ENCODE measurements around the gene ZC3H18.
A peak's percentile ranks its signal among the peaks of the same experiment; 100 is the strongest.

ZC3H18 gene

GRCh38 chr16:88532434-88533241 lies 37.6 kb upstream of the ZC3H18 start:
- no peak for DNase-seq (ENCODE audit: low read depth)

- DNase-seq (ENCODE audit: low read depth) = no peak
Measured at GRCh38 chr16:88533381-88533917, 36.8 kb upstream of the ZC3H18 start.

- no peak for DNase-seq (ENCODE audit: low read depth)
Measured at GRCh38 chr16:88533932-88534637, 36.1 kb upstream of the ZC3H18 start.

- no peak for DNase-seq (ENCODE audit: low read depth)
Measured at GRCh38 chr16:88534638-88535190, 35.5 kb upstream of the ZC3H18 start.

GRCh38 chr16:88535191-88535856 lies 34.9 kb upstream of the ZC3H18 start:
- DNase-seq (ENCODE audit: low read depth) = no peak

GRCh38 chr16:88535857-88536222 lies 34.4 kb upstream of the ZC3H18 start:
- no peak for DNase-seq (ENCODE audit: low read depth)

- no peak for DNase-seq (ENCODE audit: low read depth)
Measured at GRCh38 chr16:88536510-88536909, 33.7 kb upstream of the ZC3H18 start.

- DNase-seq (ENCODE audit: low read depth) = no peak
Measured at GRCh38 chr16:88536971-88537751, 33.0 kb upstream of the ZC3H18 start.

GRCh38 chr16:88537859-88538258 lies 32.3 kb upstream of the ZC3H18 start:
- DNase-seq (ENCODE audit: low read depth) = no peak

GRCh38 chr16:88538366-88539060 lies 31.7 kb upstream of the ZC3H18 start:
- no peak for DNase-seq (ENCODE audit: low read depth)

GRCh38 chr16:88539261-88539651 lies 30.9 kb upstream of the ZC3H18 start:
- DNase-seq (ENCODE audit: low read depth) = no peak

- no peak for DNase-seq (ENCODE audit: low read depth)
Measured at GRCh38 chr16:88539652-88540345, 30.4 kb upstream of the ZC3H18 start.

- no peak for DNase-seq (ENCODE audit: low read depth)
Measured at GRCh38 chr16:88540346-88540977, 29.7 kb upstream of the ZC3H18 start.

GRCh38 chr16:88541831-88542616 lies 28.2 kb upstream of the ZC3H18 start:
- DNase-seq (ENCODE audit: low read depth) = no peak

GRCh38 chr16:88543230-88543813 lies 26.9 kb upstream of the ZC3H18 start:
- DNase-seq (ENCODE audit: low read depth) = no peak

- no peak for DNase-seq (ENCODE audit: low read depth)
Measured at GRCh38 chr16:88545781-88546180, 24.4 kb upstream of the ZC3H18 start.

GRCh38 chr16:88548131-88548874 lies 21.9 kb upstream of the ZC3H18 start:
- DNase-seq (ENCODE audit: low read depth) = peak; percentile 65

GRCh38 chr16:88548985-88549384 lies 21.2 kb upstream of the ZC3H18 start:
- DNase-seq (ENCODE audit: low read depth) = no peak

Data from CMK (cell line).